ENCODE measurements around the gene PGP.

Gene PGP

DNA sequence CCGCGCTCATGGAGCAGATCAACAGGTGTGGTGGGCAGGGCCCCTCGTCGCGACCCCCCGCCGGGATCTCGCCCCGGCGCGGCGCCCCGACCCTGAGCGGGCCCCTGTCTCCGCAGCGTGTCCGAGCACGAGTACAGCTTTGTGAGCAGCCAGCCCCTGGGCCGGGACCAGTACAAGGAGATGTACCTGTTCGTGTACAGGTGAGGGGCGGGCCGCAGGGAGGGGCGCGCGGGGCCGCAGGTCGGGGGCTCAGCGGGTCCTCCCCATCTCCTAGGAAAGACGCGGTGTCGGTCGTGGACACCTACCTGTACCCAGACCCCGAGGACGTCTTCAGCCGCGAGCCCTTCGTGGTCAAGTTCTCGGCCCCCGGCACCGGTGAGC, 22.5 kb upstream of the PGP start:
- TF ChIP-seq EZH2 (IDR thresholded peaks at IDR 0.05; ENCODE audit: borderline replicate concordance, low read length) = no peak
- no peak for TF ChIP-seq CTCF (IDR thresholded peaks at IDR 0.05; ENCODE audit: low read length)
- Histone ChIP-seq H2AFZ (ENCODE audit: low read length) (no peak overlapping the region), H3K9ac (ENCODE audit: low read length) (no peak overlapping the region), H3K36me3 (ENCODE audit: insufficient read depth, low read length) (peaks cover 71% of the 10 kb centered on the region), H3K4me3 (ENCODE audit: low read depth, low read length, poor library complexity, severe bottlenecking) (no peak overlapping the region), H3K27ac (ENCODE audit: low read depth, low read length, poor library complexity, severe bottlenecking) (no peak overlapping the region), H3K79me2 (ENCODE audit: insufficient read depth, low read length) (no peaks in the 10 kb centered on the region), H3F3A (ENCODE audit: insufficient read depth, low read length) (0 out of 2 replicates have a peak, but pooled peaks cover 3% of the 10 kb centered on the region), H3K9me3 (ENCODE audit: low read length) (no peaks in the 10 kb centered on the region), H3K27me3 (ENCODE audit: insufficient read depth, low read length) (no peaks in the 10 kb centered on the region), H3K4me1 (ENCODE audit: insufficient read depth, low read length, severe bottlenecking) (no peaks in the 10 kb centered on the region), H3K4me2 (ENCODE audit: low read length) (no peak overlapping the region), H4K20me1 (ENCODE audit: insufficient read depth, low read length) (no peaks in the 10 kb centered on the region), H3K9me2 (ENCODE audit: low read depth, low read length) (no peaks in the 10 kb centered on the region)

DNA sequence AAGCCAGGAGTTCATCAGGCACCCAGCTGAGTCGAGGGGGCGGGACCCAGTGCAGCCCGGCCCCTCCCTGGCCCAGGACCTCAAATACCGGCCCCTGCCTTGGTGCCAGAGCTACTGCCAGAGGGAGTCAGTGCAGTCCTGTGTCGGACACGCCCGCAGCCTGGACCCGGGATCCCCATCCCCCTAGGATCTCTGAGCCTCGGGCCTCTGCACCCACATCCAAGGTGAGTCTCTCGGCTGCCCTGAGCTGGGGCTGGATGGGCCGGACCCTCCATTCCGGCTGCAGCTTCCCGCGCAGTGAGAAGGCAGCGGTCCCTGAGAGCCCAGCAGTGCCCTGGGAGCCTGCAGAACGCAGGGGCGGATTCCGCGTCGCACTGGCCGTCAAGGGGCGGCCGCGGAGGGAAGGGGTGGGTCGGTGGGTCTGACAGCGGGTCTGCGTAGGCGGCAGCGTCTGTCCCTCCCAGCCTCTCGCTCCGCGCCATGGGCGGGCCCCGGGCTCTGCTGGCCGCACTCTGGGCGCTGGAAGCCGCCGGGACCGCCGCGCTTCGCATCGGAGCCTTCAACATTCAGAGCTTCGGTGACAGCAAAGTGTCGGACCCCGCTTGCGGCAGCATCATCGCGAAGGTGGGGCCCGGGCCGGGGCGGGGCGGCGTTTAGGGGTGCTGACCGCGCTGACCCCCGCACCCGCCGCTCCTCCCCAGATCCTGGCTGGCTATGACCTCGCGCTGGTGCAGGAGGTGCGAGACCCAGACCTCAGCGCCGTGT, 21.9 kb upstream of the PGP start, which contains the start of gene DNASE1L2:
DNASE1L2 (plus strand) TSS at position 108 of the 765 bp plus-strand sequence; CDS start at position 481, 373 bp downstream.
- TF ChIP-seq EZH2 (IDR thresholded peaks at IDR 0.05; ENCODE audit: borderline replicate concordance, low read length) = no peak
- no peak for TF ChIP-seq CTCF (IDR thresholded peaks at IDR 0.05; ENCODE audit: low read length)

GRCh38 chr16:2235695-2236336, 21.2 kb upstream of the PGP start:
- H3K9me2 ChIP-seq (ENCODE audit: low read depth, low read length) = no peaks in the 10 kb centered on the region
- H3F3A ChIP-seq (ENCODE audit: insufficient read depth, low read length) = 0 out of 2 replicates have a peak, but pooled peaks cover 3% of the 10 kb centered on the region
- no peak overlapping the region for H3K27ac ChIP-seq (ENCODE audit: low read depth, low read length, poor library complexity, severe bottlenecking)
- H3K9ac ChIP-seq (ENCODE audit: low read length) = no peak overlapping the region
- H4K20me1 ChIP-seq (ENCODE audit: insufficient read depth, low read length) = no peaks in the 10 kb centered on the region
- no peak overlapping the region for H3K4me3 ChIP-seq (ENCODE audit: low read depth, low read length, poor library complexity, severe bottlenecking)
- H3K4me1 ChIP-seq (ENCODE audit: insufficient read depth, low read length, severe bottlenecking) = no peaks in the 10 kb centered on the region
- H3K9me3 ChIP-seq (ENCODE audit: low read length) = no peaks in the 10 kb centered on the region
- H3K4me2 ChIP-seq (ENCODE audit: low read length) = no peak overlapping the region
- H3K79me2 ChIP-seq (ENCODE audit: insufficient read depth, low read length) = no peaks in the 10 kb centered on the region
- no peaks in the 10 kb centered on the region for H3K27me3 ChIP-seq (ENCODE audit: insufficient read depth, low read length)
- TF ChIP-seq CTCF (IDR thresholded peaks at IDR 0.05; ENCODE audit: low read length) (no peak), EZH2 (IDR thresholded peaks at IDR 0.05; ENCODE audit: borderline replicate concordance, low read length) (no peak)
- H2AFZ ChIP-seq (ENCODE audit: low read length) = no peak overlapping the region
- peaks cover 83% of the 10 kb centered on the region for H3K36me3 ChIP-seq (ENCODE audit: insufficient read depth, low read length)

More for the DNA sequence above, 21.9 kb upstream of the PGP start, which contains the start of gene DNASE1L2:
- H3K4me2 ChIP-seq (ENCODE audit: low read length) = no peak within 1 kb of the TSS
- no peaks in the 10 kb centered on the region for H3K4me1 ChIP-seq (ENCODE audit: insufficient read depth, low read length, severe bottlenecking)
- H4K20me1 ChIP-seq (ENCODE audit: insufficient read depth, low read length) = no peaks in the 10 kb centered on the region
- H3K27me3 ChIP-seq (ENCODE audit: insufficient read depth, low read length) = no peaks in the 10 kb centered on the region
- H3K36me3 ChIP-seq (ENCODE audit: insufficient read depth, low read length) = peaks cover 76% of the 10 kb centered on the region
- H3K9me2 ChIP-seq (ENCODE audit: low read depth, low read length) = no peaks in the 10 kb centered on the region
- H2AFZ ChIP-seq (ENCODE audit: low read length) = no peak within 1 kb of the TSS
- H3K9ac ChIP-seq (ENCODE audit: low read length) = no peak within 1 kb of the TSS
- no peaks in the 10 kb centered on the region for H3K9me3 ChIP-seq (ENCODE audit: low read length)
- H3K4me3 ChIP-seq (ENCODE audit: low read depth, low read length, poor library complexity, severe bottlenecking) = no peak within 1 kb of the TSS
- 0 out of 2 replicates have a peak, but pooled peaks cover 3% of the 10 kb centered on the region for H3F3A ChIP-seq (ENCODE audit: insufficient read depth, low read length)
- H3K79me2 ChIP-seq (ENCODE audit: insufficient read depth, low read length) = no peaks in the 10 kb centered on the region
- H3K27ac ChIP-seq (ENCODE audit: low read depth, low read length, poor library complexity, severe bottlenecking) = no peak within 1 kb of the TSS
